Breast epithelium (tissue), 3 donors: ENCODE data around the gene DMRT3.

Experiments
- POLR2A ChIP-seq: fragments of 450-650 bp; IDR thresholded peaks from one replicate; pipeline ENCODE4 v1.6.1; 2016; ENCODE audit warnings: antibody characterized with exemption, mild to moderate bottlenecking, moderate library complexity
- POLR2AphosphoS5 ChIP-seq, 3 donors: sonication (generic); formaldehyde crosslinking; IDR thresholded peaks; one replicate each; pipeline ENCODE4 v1.6.1; 2017; ENCODE audit warnings: antibody characterized with exemption in 3 of 3
- TF ChIP-seq, protein P1 (sequence below), 3 donors: fragments of 450-650 bp; IDR thresholded peaks; one replicate each; pipeline ENCODE4 v1.5.1; 2016 to 2017; ENCODE audit warnings: antibody characterized with exemption in 3 of 3, mild to moderate bottlenecking in 3 of 3, moderate library complexity in 3 of 3

DNA sequence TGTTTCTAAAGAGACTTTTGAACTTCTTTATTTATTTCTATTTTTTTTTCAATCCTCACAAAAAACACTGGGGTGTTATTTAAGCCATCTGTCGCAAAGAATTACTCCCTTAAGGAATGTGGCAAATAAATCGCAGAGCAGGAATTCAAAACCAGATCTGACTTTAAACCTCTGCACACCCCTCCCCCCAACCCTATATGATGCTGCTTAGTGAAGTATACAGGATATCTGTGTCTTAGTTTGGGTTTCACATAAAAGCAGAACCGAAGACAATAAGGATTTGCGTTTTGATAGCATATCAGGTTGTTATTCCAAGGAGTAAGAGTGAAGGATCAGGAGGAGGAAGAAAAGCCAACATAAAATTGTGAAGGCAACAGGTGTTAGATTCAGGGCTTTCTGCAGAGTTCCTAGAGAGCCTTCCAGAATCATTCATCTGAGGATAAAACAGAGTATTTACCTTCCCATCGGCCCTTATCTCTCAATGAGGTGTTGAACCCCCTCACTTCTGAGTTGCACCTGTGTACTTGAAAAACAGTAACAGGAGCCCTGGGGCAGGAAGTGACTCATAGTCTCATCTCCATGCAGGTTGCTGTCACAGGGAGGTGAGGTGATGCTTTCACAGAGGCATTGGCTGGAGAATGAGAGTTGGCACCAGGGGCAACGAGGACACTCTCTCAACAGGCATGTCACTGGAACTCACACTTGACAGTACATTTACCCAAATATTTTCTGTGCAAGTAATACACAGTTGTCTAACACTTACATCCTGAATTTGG, 33.5 kb upstream of the DMRT3 start:
- TF ChIP-seq, protein P1, sequence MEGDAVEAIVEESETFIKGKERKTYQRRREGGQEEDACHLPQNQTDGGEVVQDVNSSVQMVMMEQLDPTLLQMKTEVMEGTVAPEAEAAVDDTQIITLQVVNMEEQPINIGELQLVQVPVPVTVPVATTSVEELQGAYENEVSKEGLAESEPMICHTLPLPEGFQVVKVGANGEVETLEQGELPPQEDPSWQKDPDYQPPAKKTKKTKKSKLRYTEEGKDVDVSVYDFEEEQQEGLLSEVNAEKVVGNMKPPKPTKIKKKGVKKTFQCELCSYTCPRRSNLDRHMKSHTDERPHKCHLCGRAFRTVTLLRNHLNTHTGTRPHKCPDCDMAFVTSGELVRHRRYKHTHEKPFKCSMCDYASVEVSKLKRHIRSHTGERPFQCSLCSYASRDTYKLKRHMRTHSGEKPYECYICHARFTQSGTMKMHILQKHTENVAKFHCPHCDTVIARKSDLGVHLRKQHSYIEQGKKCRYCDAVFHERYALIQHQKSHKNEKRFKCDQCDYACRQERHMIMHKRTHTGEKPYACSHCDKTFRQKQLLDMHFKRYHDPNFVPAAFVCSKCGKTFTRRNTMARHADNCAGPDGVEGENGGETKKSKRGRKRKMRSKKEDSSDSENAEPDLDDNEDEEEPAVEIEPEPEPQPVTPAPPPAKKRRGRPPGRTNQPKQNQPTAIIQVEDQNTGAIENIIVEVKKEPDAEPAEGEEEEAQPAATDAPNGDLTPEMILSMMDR (IDR thresholded peaks at IDR 0.05), result no peak
- TF ChIP-seq POLR2AphosphoS5 (IDR thresholded peaks at IDR 0.05) (no peak), POLR2A (no peak)
